GM18858 (cell line): ENCODE results near the gene LHFPL3.
"Not testable (repeated sequence)": the region's sequence is repeated elsewhere in the genome, so short reads cannot be mapped to it uniquely, and the experiment has no call there.

Experiments used
- ATAC-seq: cut with Tn5 transposase; IDR thresholded peaks from one replicate; pipeline ENCODE4 v1.9.1; 2021; ENCODE audit not compliant: unreplicated experiment

The LHFPL3 gene

DNA sequence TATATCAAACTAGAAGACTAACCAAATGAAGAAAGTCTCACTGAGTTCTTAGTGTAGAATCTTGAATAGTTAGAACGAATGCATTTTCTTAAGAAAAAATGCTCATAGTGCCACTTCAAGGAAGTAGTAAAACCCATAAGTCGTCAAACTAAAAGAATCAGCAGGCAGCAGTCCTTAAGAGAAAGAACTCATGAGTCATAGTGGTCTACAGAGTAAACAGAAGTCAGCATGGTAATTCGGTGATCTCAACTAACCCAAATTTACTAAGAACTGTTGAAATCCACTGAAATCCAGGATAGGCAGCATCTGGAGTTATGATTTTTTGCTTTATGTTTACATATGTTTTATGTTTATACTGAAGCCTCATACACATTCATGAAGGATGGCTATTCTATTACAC is 256.2 kb downstream of the LHFPL3 start:
- no peak for ATAC-seq

DNA sequence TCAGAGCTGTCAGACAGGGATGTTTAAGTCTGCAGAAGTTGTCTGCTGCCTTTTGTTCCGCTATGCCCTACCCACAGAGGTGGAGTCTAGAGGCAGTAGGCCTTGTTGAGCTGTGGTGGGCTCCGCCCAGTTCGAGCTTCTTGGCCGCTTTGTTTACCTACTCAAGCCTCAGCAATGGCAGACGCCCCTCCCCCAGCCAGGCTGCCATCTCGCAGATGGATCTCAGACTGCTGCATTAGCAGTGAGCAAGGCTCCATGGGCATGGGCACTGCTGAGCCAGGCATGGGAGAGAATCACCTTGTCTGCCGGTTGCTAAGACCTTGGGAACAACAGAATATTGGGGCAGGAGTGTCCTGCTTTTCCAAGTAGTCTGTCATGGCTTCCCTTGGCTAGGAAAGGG is 267.2 kb downstream of the LHFPL3 start:
- not testable (repeated sequence) for ATAC-seq

DNA sequence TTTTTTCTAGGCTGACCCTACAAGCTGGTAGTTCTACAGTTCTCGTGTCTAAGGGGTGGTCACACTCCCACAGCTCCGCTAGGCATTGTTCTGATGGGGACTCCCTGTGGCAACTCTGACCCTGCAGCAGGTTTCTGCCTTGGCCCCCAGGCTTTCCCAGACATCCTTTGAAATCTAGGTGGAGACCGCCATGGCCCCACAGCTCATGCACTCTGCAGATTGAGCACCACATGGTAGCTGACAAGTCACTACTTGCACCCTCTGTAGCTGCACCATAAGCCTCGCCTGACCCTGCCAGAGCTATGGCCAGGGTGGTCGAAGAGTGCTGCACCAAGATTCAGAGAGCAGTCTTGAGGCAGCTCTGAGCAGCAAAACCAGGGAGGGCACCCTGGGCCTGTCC is 275.6 kb downstream of the LHFPL3 start:
- no peak for ATAC-seq

DNA sequence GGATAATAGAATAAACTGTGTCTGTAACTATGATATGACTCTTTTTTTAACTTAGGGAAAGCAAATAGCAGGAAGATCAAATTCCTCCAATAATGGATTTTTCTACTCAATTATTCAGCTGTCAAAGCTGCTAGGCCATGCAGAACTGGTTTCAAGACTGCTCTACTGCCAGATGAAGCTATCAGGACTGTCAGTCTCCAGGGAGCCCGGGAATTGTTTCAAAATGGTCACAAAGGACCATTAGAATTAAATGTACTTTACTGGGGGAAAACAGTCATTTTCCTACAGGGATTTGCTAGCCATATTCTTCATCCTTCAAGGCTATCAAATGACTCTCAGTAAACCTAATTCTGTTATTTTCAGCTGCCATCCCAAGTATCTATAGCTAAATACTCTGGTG is 276.3 kb downstream of the LHFPL3 start:
- ATAC-seq: no peak

DNA sequence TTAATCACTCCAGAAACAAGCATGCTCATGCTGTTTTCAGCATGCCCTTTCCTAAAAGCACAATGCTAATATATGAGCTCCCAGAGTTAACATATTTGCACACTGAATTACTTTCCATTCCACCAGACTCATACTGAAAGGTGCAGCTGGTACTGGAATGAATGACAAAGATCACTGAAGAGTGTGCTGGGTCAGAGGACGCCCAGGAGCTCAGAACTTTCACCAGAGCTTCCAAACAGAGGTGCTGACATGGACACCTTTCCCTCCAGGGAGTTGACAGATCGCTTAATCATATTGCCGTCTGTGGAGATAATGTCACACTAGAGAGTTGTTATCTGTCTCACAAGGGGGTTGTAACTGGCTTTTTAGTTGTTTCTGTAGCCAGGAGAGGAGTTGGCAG is 292.9 kb downstream of the LHFPL3 start:
- no peak for ATAC-seq

DNA sequence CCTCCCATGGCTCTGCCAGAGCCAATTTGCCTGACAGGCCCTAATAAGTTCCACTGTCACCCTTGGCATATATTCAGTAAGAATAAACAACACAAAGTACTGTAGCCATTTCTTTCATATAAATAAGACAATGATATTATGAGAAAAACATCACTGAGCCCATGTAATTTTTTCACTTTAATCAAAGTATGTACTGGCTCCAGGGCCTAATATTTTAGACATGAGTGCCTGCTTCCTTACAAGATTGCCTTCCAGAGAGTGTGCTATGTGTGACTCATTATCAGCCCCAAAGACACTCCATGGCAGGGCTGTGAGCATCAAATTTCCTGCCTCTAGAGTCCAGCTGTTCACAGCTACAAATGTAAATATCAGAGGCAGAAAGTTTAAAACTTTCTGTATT is 297.6 kb downstream of the LHFPL3 start:
- no peak for ATAC-seq

DNA sequence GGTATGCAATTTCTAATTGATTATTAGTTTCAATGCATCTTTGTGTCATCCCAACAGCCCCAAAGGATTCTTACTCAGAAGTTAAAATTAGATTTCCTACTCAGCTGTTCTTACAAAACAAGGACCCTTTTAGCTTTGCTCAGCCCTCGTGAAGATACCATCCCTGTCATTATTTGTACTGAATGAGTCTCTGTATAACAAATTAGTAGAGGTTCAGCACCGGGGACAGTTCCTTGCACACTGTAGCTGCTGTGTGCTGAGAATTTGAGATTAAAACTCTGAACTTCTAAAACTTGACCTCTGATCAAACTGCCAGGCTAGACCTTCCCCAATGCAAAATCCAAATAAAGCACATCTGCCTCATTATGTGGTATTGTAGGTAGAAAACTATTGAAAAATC is 299.1 kb downstream of the LHFPL3 start:
- ATAC-seq: no peak

DNA sequence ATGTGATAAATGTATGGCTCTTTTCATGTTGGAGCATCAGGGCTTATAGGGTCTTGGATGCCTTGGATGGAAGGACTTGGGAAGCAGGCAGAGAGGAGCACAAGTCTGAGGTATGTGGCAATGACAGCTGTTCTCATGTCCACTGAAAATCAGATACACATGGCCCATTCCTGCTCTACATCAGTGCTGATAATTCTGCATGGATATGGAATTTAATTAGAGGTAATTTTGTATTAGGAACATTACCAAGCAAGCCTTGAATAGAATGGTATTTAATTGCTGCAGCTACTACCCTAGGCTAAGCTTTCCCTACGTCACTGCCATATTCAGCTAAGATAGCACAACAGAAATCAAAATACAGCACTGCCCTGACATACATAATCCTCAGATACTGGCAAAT is 299.6 kb downstream of the LHFPL3 start:
- no peak for ATAC-seq

DNA sequence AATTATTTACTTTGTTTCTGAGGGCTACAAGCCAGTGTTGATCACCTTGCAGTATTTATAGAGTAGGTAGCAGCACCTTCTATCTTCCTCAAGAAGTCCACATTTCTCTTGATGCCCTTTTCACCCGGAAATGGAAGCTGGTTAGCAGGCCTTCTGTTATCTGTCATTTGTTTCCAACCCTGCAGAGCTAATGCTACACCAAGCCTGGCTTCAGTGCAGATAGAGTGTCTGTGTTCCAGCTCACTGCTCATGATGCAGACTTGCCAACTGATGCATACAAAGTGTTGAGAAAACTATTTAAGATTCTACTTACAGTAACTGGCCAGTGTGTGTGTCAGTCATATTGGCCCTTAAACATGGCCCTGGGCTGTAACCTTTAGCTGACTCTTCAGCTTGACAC is 301.0 kb downstream of the LHFPL3 start:
- ATAC-seq: no peak

DNA sequence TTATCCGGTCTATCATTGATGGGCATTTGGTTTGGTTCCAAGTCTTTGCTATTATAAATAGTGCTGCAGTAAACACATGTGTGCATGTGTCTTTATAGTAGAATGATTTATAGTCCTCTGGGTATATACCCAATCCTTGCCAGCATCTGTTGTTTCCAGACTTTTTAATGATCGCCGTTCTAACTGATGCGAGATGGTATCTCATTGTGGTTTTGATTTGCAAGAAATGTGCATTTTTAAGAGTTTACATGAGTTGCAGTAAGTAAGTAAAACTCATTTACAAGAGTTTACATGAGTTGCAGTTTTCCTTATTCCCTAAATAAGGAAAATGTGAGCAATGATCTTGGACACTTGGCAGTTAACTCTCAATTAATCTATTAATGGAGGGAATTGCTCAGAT is 312.1 kb downstream of the LHFPL3 start:
- ATAC-seq: no peak

DNA sequence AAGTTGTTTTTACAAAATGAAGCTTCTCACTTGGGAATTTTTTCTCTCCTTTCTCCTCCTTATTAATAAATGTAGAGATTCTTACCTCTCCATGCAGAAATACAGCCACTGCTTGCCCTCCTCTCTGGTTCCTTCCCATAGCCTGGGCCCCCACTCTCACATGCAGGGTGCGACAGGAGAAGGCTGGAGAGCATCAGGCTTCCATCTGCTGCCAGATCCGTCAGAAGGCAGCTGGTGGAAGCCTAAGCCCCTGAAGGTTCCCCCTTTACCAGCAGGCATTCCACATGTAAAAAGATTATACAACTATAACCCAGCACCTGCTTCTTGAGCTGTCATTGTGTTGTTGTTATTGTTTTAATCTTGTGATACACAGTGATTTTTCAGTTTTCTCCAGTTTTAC is 314.2 kb downstream of the LHFPL3 start:
- no peak for ATAC-seq

DNA sequence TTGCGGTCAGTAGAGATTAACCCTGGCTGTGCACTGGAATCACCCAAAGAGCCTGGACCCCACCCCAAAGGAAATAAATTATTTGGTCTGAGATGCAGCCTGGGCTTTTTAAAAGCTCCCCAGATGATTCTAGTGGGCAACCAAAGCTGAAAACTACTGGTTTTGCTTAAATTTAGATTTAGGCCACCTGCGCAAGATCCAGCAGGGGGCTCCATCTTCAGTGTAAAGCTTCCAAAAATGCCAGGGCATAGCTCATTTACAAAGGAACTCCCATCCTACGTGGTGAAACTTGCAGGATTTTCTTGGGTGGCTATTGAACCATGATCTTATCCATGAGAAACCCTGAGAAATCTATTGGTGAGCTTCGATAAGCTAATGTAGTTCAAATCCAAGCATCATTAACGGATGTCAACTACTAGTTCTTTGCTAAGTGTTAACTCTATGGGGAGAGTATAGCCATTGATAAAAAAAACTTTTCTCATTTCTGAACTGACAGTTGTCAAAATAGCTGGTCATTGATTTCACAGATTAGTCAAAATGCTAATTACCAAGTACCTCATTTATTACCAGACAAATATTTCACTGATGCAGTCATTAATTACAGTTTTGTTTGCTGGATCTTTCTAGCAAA is 315.3 kb downstream of the LHFPL3 start:
- ATAC-seq: no peak

DNA sequence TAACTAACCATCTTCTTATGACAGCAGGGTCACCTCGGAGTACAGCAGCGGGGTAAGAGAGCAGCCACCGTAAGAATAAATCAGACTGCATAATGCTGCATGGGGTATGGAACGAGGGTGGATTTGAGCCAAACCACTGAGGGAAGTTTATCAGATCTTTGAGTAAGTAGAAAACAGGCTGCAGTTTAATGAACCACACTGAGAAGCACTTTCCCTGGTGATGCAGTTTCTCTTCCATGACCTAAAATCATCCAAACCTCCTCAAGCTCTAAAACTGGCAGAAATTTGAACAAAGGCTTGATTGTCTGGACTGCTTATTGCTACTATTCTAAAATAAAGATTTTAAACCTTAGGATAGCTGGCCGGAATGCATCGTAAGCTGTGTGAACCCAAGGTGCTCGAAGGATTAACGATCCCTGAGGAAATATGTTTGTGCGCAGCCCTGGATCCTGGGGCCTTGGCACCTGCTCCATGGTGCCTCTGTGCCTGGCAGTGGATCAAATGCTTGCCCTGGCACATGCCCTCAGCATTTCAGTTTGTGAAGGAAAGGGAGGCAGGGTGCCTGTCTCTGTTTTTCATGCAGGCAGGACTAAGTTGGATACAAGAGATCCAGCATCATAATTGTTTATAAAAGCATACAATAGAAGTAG is 322.7 kb downstream of the LHFPL3 start:
- ATAC-seq: no peak

DNA sequence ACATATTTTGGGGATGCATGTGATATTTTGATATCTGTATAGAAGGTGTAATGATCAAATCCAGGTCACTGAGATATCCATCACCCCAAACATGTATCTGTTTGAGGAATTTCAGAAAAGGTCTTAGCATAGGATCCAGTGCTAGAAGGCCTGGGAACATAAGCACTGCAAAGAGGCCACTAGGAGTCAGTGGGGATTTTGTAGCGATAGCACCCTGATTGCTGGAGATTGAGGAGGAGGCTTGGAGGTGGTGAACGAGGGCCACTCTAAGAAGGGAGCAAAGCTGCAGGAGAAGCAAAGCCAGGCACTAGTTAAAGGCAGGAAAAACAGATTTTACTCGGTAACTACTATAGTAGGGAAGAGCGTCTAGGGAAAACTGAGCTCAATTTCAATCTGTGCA is 324.0 kb downstream of the LHFPL3 start:
- ATAC-seq: no peak

DNA sequence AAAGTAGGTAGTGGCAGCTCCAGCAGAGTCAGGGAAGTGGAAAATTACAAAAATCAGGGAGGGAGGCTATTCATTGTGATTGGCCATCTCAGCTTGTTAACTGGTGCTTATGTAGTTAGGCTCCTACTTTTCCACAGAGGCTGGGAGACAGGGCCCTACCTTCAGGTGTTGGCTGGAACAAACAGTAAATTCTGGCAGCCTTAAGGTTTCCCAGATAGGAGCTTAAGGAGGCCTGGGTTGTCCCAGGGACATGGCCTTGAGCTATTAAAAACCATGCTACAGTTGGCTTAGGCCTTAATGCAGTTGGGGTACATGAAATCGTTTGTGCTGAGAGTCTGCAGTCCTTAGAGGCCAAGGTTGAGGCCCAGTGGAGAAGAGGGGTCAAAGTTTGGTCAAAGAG is 324.5 kb downstream of the LHFPL3 start:
- ATAC-seq: no peak

DNA sequence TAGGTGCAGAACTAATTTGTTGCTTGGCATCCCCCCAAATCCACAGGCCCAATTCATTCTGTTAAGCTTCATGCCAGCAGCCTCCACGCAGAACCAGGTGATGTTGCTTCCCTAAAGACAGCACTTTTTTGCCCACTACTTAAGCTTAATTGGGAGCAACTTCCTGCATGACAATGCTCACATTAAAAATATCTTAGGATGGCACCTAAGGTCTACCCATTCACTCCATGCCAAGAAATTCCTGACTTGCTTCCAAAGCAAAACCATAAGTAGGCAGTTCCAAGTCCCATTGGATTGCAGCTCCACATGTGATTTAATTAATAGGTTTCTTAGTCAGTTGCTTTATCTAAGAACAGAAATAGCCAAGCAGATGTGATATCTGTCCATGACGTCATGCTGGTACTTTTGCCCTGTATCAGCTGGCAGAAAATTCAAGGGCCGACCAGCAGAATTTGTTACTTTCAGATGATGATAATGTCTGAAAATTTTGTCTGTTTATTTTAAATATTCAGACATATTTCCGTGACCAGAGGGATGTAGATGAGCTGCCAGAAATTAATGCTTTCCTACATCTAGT is 325.5 kb downstream of the LHFPL3 start:
- no peak for ATAC-seq

DNA sequence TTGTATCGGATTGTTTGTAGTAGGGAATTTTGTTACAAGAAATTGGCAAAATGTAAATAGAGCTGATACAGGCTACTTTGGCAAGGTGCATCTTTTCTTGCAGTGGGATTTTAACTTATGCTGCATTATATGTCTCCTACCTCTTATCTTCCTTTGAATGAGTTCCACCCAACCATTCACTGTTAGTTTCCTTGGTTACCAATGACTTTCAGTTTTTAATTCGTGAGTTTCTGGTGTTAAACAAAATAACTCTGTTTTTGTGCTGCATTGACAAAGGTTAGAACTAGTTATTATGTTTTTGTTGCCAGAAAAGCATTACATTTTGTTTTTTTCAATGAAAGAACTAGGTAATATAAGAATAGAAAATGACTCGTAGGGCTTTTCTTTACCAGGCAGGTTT is 327.2 kb downstream of the LHFPL3 start:
- no peak for ATAC-seq

DNA sequence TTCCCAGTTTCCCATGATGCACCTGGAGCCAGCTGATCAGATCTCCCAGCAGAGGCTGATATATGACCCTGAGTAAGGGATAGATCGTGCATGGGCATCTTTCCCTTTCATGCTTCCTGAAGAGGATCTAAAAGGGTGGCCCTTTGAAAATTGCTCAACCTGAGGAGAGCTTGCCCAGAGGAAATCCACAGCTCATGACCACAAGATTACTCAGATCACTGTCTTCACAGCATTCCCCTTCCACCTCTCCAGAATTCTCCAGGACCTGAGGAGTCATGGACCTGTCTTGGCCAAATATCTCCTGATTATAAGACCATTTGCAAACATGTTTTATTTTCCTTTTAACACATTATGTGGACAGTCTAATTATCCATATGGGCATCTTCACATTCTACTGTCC is 328.1 kb downstream of the LHFPL3 start:
- no peak for ATAC-seq

DNA sequence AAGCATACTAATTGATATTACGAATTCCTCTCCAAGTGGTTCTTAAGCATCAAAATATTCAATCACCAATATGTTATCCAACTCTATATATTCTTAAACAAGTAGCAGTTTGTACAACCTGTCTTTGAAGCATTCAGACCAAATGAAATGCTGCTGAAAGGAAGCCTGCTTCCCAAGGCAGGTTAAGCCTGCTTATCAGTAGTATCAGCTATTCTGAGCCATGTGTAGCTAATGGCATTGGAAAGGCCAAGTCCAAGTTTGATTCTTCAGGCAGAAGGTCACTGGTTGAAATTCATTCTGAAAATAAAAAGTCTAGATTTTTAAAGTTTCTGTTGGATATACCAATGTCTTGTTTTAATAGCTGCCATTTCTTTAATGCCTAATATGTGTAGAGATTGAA is 328.7 kb downstream of the LHFPL3 start:
- ATAC-seq: no peak

DNA sequence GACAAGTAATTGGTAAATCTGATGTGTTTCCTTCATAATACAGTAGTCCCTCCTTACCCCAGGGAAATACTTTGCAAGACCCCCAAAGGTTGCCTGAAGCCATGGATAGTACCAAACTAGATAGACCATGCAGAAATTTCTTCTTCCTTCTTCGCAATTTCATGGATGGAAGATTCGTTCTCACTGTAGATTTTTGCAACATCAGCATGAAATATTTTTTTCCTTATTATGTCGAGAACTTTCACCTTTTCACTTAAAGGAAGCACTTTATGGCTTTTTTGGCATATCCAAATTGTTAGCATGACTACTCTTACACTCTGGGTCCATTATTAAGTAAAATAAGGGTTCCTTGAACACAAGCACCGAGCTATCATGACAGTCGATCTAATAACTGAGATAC is 333.2 kb downstream of the LHFPL3 start:
- ATAC-seq: no peak

DNA sequence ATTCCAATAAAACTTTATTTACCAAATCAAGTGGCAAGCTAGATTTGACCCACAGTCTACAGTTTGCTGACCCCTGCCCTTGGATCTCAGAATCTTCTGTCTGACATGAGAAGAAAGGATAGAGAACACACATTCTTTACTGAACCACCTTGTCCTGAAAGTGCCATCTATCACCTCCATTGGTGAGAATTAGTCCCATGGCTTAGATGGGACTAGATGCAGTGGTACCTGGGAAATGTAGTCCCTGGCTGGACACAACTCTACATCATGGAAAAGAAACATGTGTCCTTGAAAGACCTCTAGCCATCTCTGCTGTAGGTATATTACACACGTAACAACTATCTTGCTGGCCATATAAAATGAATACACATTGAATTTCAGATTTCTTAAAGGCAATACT is 336.2 kb downstream of the LHFPL3 start:
- ATAC-seq: no peak

DNA sequence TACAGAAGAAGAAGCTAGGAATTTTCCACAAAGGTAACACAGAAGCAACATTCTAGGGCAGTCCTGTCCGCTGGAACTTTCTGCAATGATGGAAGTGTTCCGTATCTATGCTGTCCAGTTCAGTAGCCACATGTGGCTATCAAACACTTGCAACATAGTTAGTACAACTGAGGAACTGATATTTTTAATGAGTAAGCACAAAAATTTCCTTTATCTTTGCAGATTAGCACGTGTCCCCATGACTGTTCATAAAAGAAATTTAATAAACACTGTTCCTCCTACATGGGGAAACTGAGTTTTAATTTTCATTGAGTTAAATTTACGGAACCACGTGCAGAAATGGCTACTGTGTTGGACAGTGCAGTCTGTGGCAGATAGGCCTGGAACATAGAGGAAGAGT is 349.2 kb downstream of the LHFPL3 start:
- no peak for ATAC-seq

DNA sequence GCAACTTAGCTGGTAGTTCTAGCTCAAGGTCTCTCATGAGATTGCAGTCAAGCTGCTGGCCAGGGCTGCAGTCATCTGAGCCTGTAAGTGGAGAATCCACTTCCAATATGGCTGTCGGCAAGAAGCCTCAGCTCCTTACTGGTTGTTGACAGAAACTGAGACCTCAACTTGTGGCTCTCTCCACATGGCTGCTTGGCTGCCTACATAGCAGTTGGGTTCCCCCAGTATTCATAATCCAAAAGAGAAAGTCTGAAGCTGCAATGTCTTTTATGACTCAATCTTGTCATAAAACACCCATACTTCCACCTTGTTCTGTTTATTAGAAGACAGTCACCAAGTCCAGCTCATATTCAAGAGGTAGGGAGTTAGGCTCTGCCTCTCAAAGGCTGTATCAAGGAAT is 350.7 kb downstream of the LHFPL3 start:
- no peak for ATAC-seq
